ACC112 (cell line): Measurements from ENCODE around the gene DNAJC12.
"Not testable (repeated sequence)": the region's sequence is repeated elsewhere in the genome, so short reads cannot be mapped to it uniquely, and the experiment has no call there.

Experiments
- H2AFZ ChIP-seq: fragments of 200-600 bp; sonication (generic); one replicate; pipeline ENCODE4 v1.6.0; 2017; ENCODE audit warnings: antibody characterized with exemption, low read length; ENCODE audit not compliant: unreplicated experiment
- H3K27ac ChIP-seq: fragments of 200-600 bp; sonication (generic); 2 replicates; pipeline ENCODE4 v1.5.1; 2014; ENCODE audit warnings: low read depth, mild to moderate bottlenecking, antibody characterized with exemption, low read length, moderate library complexity
- H3K27me3 ChIP-seq: fragments of 200-600 bp; sonication (generic); 2 replicates; pipeline ENCODE4 v1.6.1; 2014; ENCODE audit warnings: mild to moderate bottlenecking, antibody characterized with exemption, low read length, moderate library complexity, mixed read lengths; ENCODE audit not compliant: insufficient read depth
- H3K36me3 ChIP-seq: fragments of 200-600 bp; sonication (generic); 2 replicates; pipeline ENCODE4 v1.6.1; 2016; ENCODE audit warnings: mild to moderate bottlenecking, antibody characterized with exemption, low read length, moderate library complexity, mixed read lengths; ENCODE audit not compliant: insufficient read depth
- H3K4me1 ChIP-seq: fragments of 200-600 bp; sonication (generic); one replicate; pipeline ENCODE4 v1.6.1; 2016; ENCODE audit warnings: low read length, mixed read lengths; ENCODE audit not compliant: insufficient read depth, unreplicated experiment, control insufficient read depth
- H3K4me3 ChIP-seq: fragments of 200-600 bp; sonication (generic); 2 replicates; pipeline ENCODE4 v1.5.1; 2014; ENCODE audit warnings: mild to moderate bottlenecking, low read depth, low read length
- H3K79me2 ChIP-seq: fragments of 200-600 bp; sonication (generic); one replicate; pipeline ENCODE4 v1.6.0; 2016; ENCODE audit warnings: low read length; ENCODE audit not compliant: control insufficient read depth, unreplicated experiment, insufficient read depth

DNAJC12 gene

GRCh38 chr10:67780759-67781538 is 57.0 kb downstream of the DNAJC12 start:
- H2AFZ ChIP-seq: no peak overlapping the region
- H3K4me1 ChIP-seq: no peaks in the 10 kb centered on the region
- H3K79me2 ChIP-seq: no peaks in the 10 kb centered on the region
- H3K27ac ChIP-seq: no peak overlapping the region
- no peaks in the 10 kb centered on the region for H3K36me3 ChIP-seq
- no peak overlapping the region for H3K4me3 ChIP-seq
- no peaks in the 10 kb centered on the region; the same call in 1 of the 2 replicates for H3K27me3 ChIP-seq

- not testable (repeated sequence) for H2AFZ ChIP-seq, H3K27ac ChIP-seq
Observed at GRCh38 chr10:67780204-67780621, 57.8 kb downstream of the DNAJC12 start.

GRCh38 chr10:67779465-67780203 is 58.4 kb downstream of the DNAJC12 start:
- Histone ChIP-seq H3K79me2 (no peaks in the 10 kb centered on the region), H3K4me1 (no peaks in the 10 kb centered on the region), H3K36me3 (no peaks in the 10 kb centered on the region), H3K4me3 (no peak overlapping the region), H2AFZ (no peak overlapping the region), H3K27me3 (no peaks in the 10 kb centered on the region; the same call in none of the 2 replicates), H3K27ac (no peak overlapping the region)

More at GRCh38 chr10:67780204-67780621, 57.8 kb downstream of the DNAJC12 start:
- H3K4me3 ChIP-seq, H3K79me2 ChIP-seq, H3K4me1 ChIP-seq, H3K27me3 ChIP-seq, H3K36me3 ChIP-seq: not testable (repeated sequence)

GRCh38 chr10:67776371-67776770 is 61.6 kb downstream of the DNAJC12 start:
- no peaks in the 10 kb centered on the region for H3K4me1 ChIP-seq

GRCh38 chr10:67775279-67775678 is 62.7 kb downstream of the DNAJC12 start:
- no peaks in the 10 kb centered on the region for H3K36me3 ChIP-seq
- H3K79me2 ChIP-seq: no peaks in the 10 kb centered on the region
- H3K27ac ChIP-seq: no peak overlapping the region
- peaks cover 7% of the 10 kb centered on the region for H3K27me3 ChIP-seq
- H2AFZ ChIP-seq: no peak overlapping the region
- no peak overlapping the region for H3K4me3 ChIP-seq
- no peaks in the 10 kb centered on the region for H3K4me1 ChIP-seq

More at GRCh38 chr10:67776371-67776770, 61.6 kb downstream of the DNAJC12 start:
- no peak overlapping the region for H3K4me3 ChIP-seq
- no peak overlapping the region for H3K27ac ChIP-seq
- H3K27me3 ChIP-seq: no peaks in the 10 kb centered on the region; the same call in none of the 2 replicates
- H2AFZ ChIP-seq: no peak overlapping the region
- no peaks in the 10 kb centered on the region for H3K79me2 ChIP-seq
- H3K36me3 ChIP-seq: no peaks in the 10 kb centered on the region

- Histone ChIP-seq H3K36me3 (no peaks in the 10 kb centered on the region), H3K4me3 (no peak overlapping the region), H3K27ac (no peak overlapping the region), H2AFZ (no peak overlapping the region), H3K4me1 (no peaks in the 10 kb centered on the region), H3K79me2 (no peaks in the 10 kb centered on the region), H3K27me3 (peaks cover 15% of the 10 kb centered on the region)
Observed at GRCh38 chr10:67772894-67773511, 65.0 kb downstream of the DNAJC12 start.

GRCh38 chr10:67772151-67772550 is 65.8 kb downstream of the DNAJC12 start:
- no peak overlapping the region for H3K27ac ChIP-seq
- peaks cover 15% of the 10 kb centered on the region for H3K27me3 ChIP-seq
- H3K4me3 ChIP-seq: no peak overlapping the region
- no peaks in the 10 kb centered on the region for H3K79me2 ChIP-seq
- no peaks in the 10 kb centered on the region for H3K4me1 ChIP-seq
- no peaks in the 10 kb centered on the region for H3K36me3 ChIP-seq
- H2AFZ ChIP-seq: no peak overlapping the region

- Histone ChIP-seq H3K4me1 (no peaks in the 10 kb centered on the region), H3K79me2 (no peaks in the 10 kb centered on the region), H3K27ac (no peak overlapping the region), H3K4me3 (no peak overlapping the region), H2AFZ (no peak overlapping the region), H3K27me3 (peaks cover 15% of the 10 kb centered on the region), H3K36me3 (no peaks in the 10 kb centered on the region)
Observed at GRCh38 chr10:67771200-67771599, 66.8 kb downstream of the DNAJC12 start.

- H3K4me3 ChIP-seq: no peak overlapping the region
- H3K27me3 ChIP-seq: peaks cover 15% of the 10 kb centered on the region
- H3K79me2 ChIP-seq: no peaks in the 10 kb centered on the region
- no peak overlapping the region for H3K27ac ChIP-seq
- H2AFZ ChIP-seq: no peak overlapping the region
- no peaks in the 10 kb centered on the region for H3K36me3 ChIP-seq
- H3K4me1 ChIP-seq: no peaks in the 10 kb centered on the region
Observed at GRCh38 chr10:67770537-67770936, 67.5 kb downstream of the DNAJC12 start.

GRCh38 chr10:67767244-67767643 is 70.7 kb downstream of the DNAJC12 start:
- H3K79me2 ChIP-seq: no peaks in the 10 kb centered on the region
- no peaks in the 10 kb centered on the region for H3K36me3 ChIP-seq
- H2AFZ ChIP-seq: no peak overlapping the region
- no peaks in the 10 kb centered on the region for H3K4me1 ChIP-seq
- H3K27me3 ChIP-seq: peaks cover 15% of the 10 kb centered on the region
- H3K27ac ChIP-seq: no peak overlapping the region
- no peak overlapping the region for H3K4me3 ChIP-seq
